ENCODE results near the gene HORMAD2. TPM values are rescaled to one million over a fixed set of nuclear protein-coding genes. Genes with fewer than 3 reads are reported as not detected.

HORMAD2 gene
- total and polyA plus RNA-seq, 2 donors (not counting 3 experiments of a cell fraction or from before 2014, with no cell fraction given) = not detected

GRCh38 chr22:30226192-30226832, 146.0 kb downstream of the HORMAD2 start:
- H3K4me1 ChIP-seq (ENCODE audit: control insufficient read depth, extremely low read depth, insufficient read depth, low read length) = no peaks in the 10 kb centered on the region

More at GRCh38 chr22:30226192-30226832, 146.0 kb downstream of the HORMAD2 start:
- POLR2A ChIA-PET = no interaction called here
- H3K27me3 ChIP-seq (ENCODE audit: control insufficient read depth in 2 of 2, insufficient read depth in 2 of 2, low read length in 2 of 2) = peaks cover 11 to 24% of the 10 kb centered on the region in 2 experiments
- TF ChIP-seq FOS (IDR thresholded peaks at IDR 0.05; ENCODE audit: borderline replicate concordance, insufficient read depth, low read length) = no peak
- no peak for TF ChIP-seq CTCF (IDR thresholded peaks at IDR 0.05; ENCODE audit: extremely low read depth in 1 of 2, insufficient read depth in 1 of 2, low read depth in 1 of 2, low read length in 2 of 2)
- no peak for TF ChIP-seq MYC (IDR thresholded peaks at IDR 0.05; ENCODE audit: low read depth, low read length)
- TF ChIP-seq MAX (IDR thresholded peaks at IDR 0.05; ENCODE audit: insufficient read depth, insufficient read length) = no peak
- no peak for TF ChIP-seq JUN (IDR thresholded peaks at IDR 0.05; ENCODE audit: borderline replicate concordance, insufficient read depth, insufficient read length, low read depth)
- TF ChIP-seq POLR2AphosphoS5 (IDR thresholded peaks at IDR 0.05; ENCODE audit: insufficient read depth, low read depth, low read length) = no peak
- TF ChIP-seq EZH2 (IDR thresholded peaks at IDR 0.05; ENCODE audit: borderline replicate concordance, low read depth, low read length, severe bottlenecking) = no peak
- TF ChIP-seq POLR2A (IDR thresholded peaks at IDR 0.05; ENCODE audit: low read depth, low read length) = no peak
- no peak for TF ChIP-seq GATA2 (IDR thresholded peaks at IDR 0.05; ENCODE audit: insufficient read depth, insufficient read length, low read depth, low read length)
- no peaks in the 10 kb centered on the region for H3K36me3 ChIP-seq (ENCODE audit: control insufficient read depth in 2 of 2, extremely low read depth in 1 of 2, insufficient read depth in 2 of 2, low read length in 2 of 2)
- H3K9me3 ChIP-seq (replicated peaks; ENCODE audit: control insufficient read depth, insufficient read depth, low read length) = no peaks in the 10 kb centered on the region
- BruUV-seq (replicated peaks) = no TSS peak
- intact Hi-C loops (cut with micrococcal nuclease) = no loop called here
- no peak overlapping the region for H2AFZ ChIP-seq (ENCODE audit: low read depth, low read length)
- dilution Hi-C loops (cut with MboI; ENCODE audit: extremely low pct_ligation_motif_present, low sequenced_read_pairs) = no loop called here
- no peak overlapping the region for H3K4me3 ChIP-seq (replicated peaks in 1 of 3; ENCODE audit: insufficient read depth in 1 of 3, low read depth in 1 of 3, low read length in 3 of 3)
- no peaks in the 10 kb centered on the region for H3K79me2 ChIP-seq (ENCODE audit: control insufficient read depth, insufficient read depth, low read length)
- CTCF ChIA-PET = interaction anchor here (0.8 kb wide), 1 partner anchor 31 kb away, joined by 3 read pairs; no protein-coding TSS in a partner anchor
- no peaks in the 10 kb centered on the region for H3K9me1 ChIP-seq (replicated peaks; ENCODE audit: control insufficient read depth, extremely low read depth, insufficient read depth, low read length)
- H3K4me2 ChIP-seq (ENCODE audit: insufficient read depth, low read length) = no peak overlapping the region
- DNase-seq (ENCODE audit: low read depth, low spot score) (peak; percentile 20), FAIRE-seq (no peak)
- no peak overlapping the region for H3K9ac ChIP-seq (replicated peaks; ENCODE audit: extremely low read depth, insufficient read depth, low read length)
- H3K27ac ChIP-seq (ENCODE audit: insufficient read depth, low read depth, low read length) = no peak overlapping the region
- no peaks in the 10 kb centered on the region for H4K20me1 ChIP-seq (replicated peaks; ENCODE audit: control insufficient read depth, extremely low read depth, insufficient read depth, low read length)

Other genes starting within 250 kb of the HORMAD2 start
- gene ASCC2, start 242.2 kb upstream of the HORMAD2 start, total RNA-seq = 60.4 and 60.7 TPM in 2 replicates
- gene ASCC2, start 242.2 kb upstream of the HORMAD2 start, polyA plus RNA-seq = 43.6 and 51.8 TPM in 2 replicates
- gene MTMR3, start 197.3 kb upstream of the HORMAD2 start, total RNA-seq = 30.1 and 31.5 TPM in 2 replicates
- 34.3 and 36.5 TPM in 2 replicates for gene MTMR3, start 197.3 kb upstream of the HORMAD2 start, polyA plus RNA-seq
- 0.27 and 0.35 TPM in 2 replicates for gene LIF, start 166.3 kb downstream of the HORMAD2 start, total RNA-seq
- gene LIF, start 166.3 kb downstream of the HORMAD2 start, polyA plus RNA-seq = 0.12 and 0.35 TPM in 2 replicates
- not detected in 2 replicates for gene OSM, start 186.4 kb downstream of the HORMAD2 start, total RNA-seq
- not detected in 2 replicates for gene OSM, start 186.4 kb downstream of the HORMAD2 start, polyA plus RNA-seq
- 7.2 and 8.1 TPM in 2 replicates for gene CASTOR1, start 209.0 kb downstream of the HORMAD2 start, total RNA-seq
- gene CASTOR1, start 209.0 kb downstream of the HORMAD2 start, polyA plus RNA-seq = 26.8 and 33.0 TPM in 2 replicates
- gene TBC1D10A, start 246.5 kb downstream of the HORMAD2 start, total RNA-seq = 10.0 and 11.3 TPM in 2 replicates
- gene TBC1D10A, start 246.5 kb downstream of the HORMAD2 start, polyA plus RNA-seq = 11.9 and 15.1 TPM in 2 replicates

All from endothelial cell of umbilical vein (primary cell).